HG02885 (cell line): Measurements from ENCODE around the gene ARHGEF2.
"Not testable (repeated sequence)": the region's sequence is repeated elsewhere in the genome, so short reads cannot be mapped to it uniquely, and the experiment has no call there.

ENCODE experiments used
- ATAC-seq: cut with Tn5 transposase; IDR thresholded peaks from one replicate; pipeline ENCODE4 v1.9.1; 2021; ENCODE audit warnings: mild to moderate bottlenecking; ENCODE audit not compliant: unreplicated experiment, poor library complexity

ARHGEF2 gene

GRCh38 chr1:155946633-155947219 lies 31.6 kb downstream of the ARHGEF2 start:
- ATAC-seq, result no peak

DNA sequence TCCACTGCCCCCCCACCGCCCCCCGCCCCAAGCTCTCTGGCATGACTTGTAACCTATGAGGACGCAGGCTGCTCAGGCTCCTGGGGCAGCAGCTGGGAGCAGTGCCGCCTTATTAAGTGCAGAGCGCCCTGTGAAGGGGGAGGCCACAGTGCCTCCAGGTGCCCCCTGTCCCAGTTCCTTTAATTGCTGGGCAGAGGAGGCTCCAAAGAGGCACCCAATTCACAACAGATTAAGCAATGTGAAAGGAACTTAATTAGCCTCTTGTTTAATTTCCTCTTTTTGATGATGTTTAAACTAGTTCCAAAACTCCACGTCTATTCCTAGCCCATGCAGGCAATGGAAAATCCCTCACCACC lies 33.9 kb downstream of the ARHGEF2 start:
- no peak for ATAC-seq

- ATAC-seq, result no peak
Measured at GRCh38 chr1:155942578-155943141, 35.7 kb downstream of the ARHGEF2 start.

DNA sequence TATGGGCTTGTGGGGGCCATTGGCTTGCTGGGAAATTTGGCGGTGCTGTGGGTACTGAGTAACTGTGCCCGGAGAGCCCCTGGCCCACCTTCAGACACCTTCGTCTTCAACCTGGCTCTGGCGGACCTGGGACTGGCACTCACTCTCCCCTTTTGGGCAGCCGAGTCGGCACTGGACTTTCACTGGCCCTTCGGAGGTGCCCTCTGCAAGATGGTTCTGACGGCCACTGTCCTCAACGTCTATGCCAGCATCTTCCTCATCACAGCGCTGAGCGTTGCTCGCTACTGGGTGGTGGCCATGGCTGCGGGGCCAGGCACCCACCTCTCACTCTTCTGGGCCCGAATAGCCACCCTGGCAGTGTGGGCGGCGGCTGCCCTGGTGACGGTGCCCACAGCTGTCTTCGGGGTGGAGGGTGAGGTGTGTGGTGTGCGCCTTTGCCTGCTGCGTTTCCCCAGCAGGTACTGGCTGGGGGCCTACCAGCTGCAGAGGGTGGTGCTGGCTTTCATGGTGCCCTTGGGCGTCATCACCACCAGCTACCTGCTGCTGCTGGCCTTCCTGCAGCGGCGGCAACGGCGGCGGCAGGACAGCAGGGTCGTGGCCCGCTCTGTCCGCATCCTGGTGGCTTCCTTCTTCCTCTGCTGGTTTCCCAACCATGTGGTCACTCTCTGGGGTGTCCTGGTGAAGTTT lies 36.4 kb downstream of the ARHGEF2 start:
- ATAC-seq, result no peak

DNA sequence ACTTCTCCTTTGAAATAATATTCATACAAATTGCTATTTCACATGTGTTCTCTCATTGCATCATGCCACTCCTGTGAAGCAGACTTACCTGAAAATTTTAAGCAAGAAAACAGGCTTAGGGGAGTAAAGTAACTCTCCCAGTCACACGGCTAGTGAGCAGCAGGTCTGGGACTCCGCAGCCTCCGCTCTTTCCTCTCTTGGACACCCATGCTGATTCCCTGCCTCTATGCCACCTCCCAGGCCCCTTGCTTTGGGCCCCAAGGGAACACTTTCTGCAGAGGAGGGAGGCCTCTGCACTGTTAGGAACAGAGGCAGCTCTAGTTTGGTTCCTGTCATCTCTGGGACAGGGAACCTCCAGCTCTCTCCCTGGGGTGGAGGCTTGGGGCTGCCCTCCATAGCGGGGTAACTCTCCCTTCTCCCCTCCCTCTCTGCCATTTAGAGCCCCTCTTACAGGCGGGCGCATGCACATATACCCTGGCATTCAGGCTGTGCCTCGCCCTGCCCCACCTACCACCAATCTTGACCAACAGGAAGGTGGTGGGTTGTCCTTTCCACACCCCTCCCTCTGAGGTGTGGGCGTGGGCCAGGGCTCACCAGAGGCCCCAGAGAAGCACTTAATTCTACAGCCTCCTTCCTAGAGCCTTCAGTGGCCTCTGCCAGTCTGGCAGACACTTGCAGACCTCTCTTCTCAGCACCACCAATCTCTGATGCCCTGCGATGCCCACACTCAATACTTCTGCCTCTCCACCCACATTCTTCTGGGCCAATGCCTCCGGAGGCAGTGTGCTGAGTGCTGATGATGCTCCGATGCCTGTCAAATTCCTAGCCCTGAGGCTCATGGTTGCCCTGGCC lies 37.1 kb downstream of the ARHGEF2 start, which contains the start of gene RXFP4:
Gene RXFP4 (plus strand): TSS at position 646 of the 852 bp plus-strand sequence. CDS start 72 bp downstream, at position 718.
- no peak for ATAC-seq

DNA sequence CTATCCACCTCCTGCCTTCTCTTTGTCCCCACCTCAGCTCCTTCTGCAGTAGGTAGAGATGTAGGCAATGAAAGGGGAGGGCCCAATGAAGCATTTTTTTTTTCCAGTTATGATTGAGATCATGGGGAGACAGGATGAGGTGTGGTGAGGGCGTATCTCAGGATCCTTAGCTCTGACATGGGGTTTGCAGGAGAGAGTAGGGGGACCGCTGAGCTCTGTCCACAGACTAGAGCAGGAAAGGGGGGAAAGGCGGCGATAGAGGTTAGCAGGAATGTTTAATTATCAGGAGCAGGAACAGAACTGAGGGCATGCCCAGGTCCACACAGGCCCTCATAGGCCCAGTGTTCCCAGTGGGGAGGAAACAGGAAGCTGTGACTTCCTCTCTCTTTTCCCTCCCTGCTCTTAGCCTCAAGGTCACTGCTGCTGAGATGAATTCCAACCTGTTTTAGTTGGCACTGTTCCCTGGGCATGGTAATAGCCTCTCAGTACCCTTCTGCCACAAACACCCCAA lies 37.8 kb downstream of the ARHGEF2 start:
- ATAC-seq, result no peak

- no peak for ATAC-seq
Measured at GRCh38 chr1:155938220-155938627, 40.1 kb downstream of the ARHGEF2 start.

GRCh38 chr1:155934936-155935590 lies 43.3 kb downstream of the ARHGEF2 start:
- ATAC-seq, result no peak

GRCh38 chr1:155934097-155934935 lies 44.0 kb downstream of the ARHGEF2 start, which contains the start of gene KHDC4:
TSS of gene KHDC4 (minus strand) at chr1:155934413. CDS start at chr1:155934373, 40 bp downstream.
- ATAC-seq, result peak; percentile 94

GRCh38 chr1:155933591-155934096 lies 44.7 kb downstream of the ARHGEF2 start:
- ATAC-seq, result no peak

DNA sequence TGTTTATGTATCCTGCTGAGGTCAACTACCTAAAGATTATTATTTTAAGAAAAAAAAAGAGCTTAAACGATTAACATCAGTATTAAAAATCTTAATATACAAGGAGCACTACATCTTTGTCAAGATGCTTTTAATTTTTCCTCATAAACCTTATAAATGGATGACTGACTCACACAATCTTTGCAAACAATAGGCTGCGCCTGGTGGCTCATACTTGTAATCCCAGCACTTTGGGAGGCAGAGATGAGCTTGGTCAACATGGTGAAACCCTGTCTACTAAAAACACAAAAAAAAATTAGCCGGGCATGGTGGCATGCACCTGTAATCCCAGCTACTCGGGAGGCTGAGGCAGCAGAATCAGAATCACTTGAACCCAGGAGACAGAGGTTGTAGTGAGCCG lies 45.9 kb downstream of the ARHGEF2 start:
- no peak for ATAC-seq

DNA sequence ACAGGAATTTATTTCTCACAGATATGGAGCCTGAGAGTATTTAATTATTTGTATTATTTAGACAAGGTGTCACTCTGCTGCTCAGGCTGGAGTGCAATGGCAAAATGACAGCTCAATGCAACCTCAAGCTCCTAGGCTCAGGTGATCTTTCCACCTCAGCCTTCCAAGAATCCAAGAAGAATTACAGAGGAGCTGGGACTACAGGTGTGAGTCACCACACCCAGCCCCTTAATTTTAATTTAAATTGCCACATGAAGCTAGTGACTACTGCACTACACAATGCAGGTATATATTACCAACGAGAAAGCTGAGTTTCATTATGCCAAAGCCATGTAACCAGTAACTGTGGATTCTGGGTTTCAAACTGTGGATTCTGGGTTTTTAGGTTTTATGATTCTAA lies 46.3 kb downstream of the ARHGEF2 start:
- ATAC-seq, result no peak

- no peak for ATAC-seq
Measured at GRCh38 chr1:155931332-155932038, 46.9 kb downstream of the ARHGEF2 start.

- not testable (repeated sequence) for ATAC-seq
Measured at GRCh38 chr1:155930725-155931124, 47.6 kb downstream of the ARHGEF2 start.

DNA sequence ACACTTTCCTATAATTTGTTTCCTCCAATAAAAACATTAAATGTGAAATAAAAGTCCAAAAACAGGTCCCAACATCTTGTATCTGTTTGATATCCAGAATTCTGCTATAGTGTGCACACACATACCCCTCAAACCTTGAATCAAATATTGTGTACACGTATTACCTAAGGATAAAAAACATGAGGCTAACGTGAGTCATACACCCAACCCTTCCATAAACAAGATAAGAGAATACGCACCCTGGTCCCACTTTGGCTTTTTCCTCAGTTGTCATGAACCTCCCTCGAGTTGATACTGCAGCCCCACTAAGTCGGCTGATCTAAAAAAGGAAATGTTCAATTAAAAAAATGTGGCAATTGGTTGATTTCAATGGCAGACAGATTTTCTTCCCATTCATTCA lies 49.3 kb downstream of the ARHGEF2 start:
- no peak for ATAC-seq

GRCh38 chr1:155925506-155925905 lies 52.8 kb downstream of the ARHGEF2 start:
- no peak for ATAC-seq

GRCh38 chr1:155920717-155921116 lies 57.6 kb downstream of the ARHGEF2 start:
- no peak for ATAC-seq

GRCh38 chr1:155919801-155920200 lies 58.5 kb downstream of the ARHGEF2 start:
- no peak for ATAC-seq
